Activated CD8-positive, alpha-beta T cell treated with anti-CD3 and anti-CD28 coated beads for 36 hours (primary cell): ENCODE data around the gene OOSP4B. TPM values are rescaled to one million over a fixed set of nuclear protein-coding genes. Genes with fewer than 3 reads are reported as not detected.

ENCODE experiments used
- ATAC-seq: fragments of 200-7000 bp; cut with Tn5 transposase; one replicate; pipeline ENCODE4 v1.10.0; 2021; ENCODE audit warnings: mild to moderate bottlenecking, moderate library complexity
- CTCF ChIA-PET: fragments of 350-600 bp; sonication (Branson Sonifier 250); formaldehyde crosslinking; loops from one replicate; lab custom pipeline; 2021; ENCODE audit warnings: antibody characterized with exemption; lab: Charles Lee
- POLR2A ChIA-PET: fragments of 350-600 bp; sonication (Branson Sonifier 250); formaldehyde crosslinking; loops from one replicate; lab custom pipeline; 2021; ENCODE audit warnings: antibody characterized with exemption; lab: Charles Lee
- DNase-seq: peaks from one replicate; pipeline ENCODE4 v3.0.0-alpha.2; 2020
- H3K27ac Mint-ChIP-seq: one replicate; pipeline ENCODE4 v1.8.0; 2021; ENCODE audit warnings: mild to moderate bottlenecking, mixed read lengths
- H3K27me3 Mint-ChIP-seq: one replicate; pipeline ENCODE4 v1.8.0; 2021; ENCODE audit warnings: mixed read lengths
- H3K36me3 Mint-ChIP-seq: one replicate; pipeline ENCODE4 v1.8.0; 2021; ENCODE audit warnings: low read depth, mixed read lengths
- H3K4me1 Mint-ChIP-seq: one replicate; pipeline ENCODE4 v1.8.0; 2021; ENCODE audit warnings: low read depth, mixed read lengths
- H3K4me3 Mint-ChIP-seq: one replicate; pipeline ENCODE4 v1.8.0; 2021; ENCODE audit warnings: mild to moderate bottlenecking, moderate library complexity, mixed read lengths
- H3K9me3 Mint-ChIP-seq: one replicate; pipeline ENCODE4 v1.8.0; 2021; ENCODE audit warnings: mixed read lengths
- CTCF ChIP-seq: fragments of 200-600 bp; IDR thresholded peaks from one replicate; pipeline ENCODE4 v1.8.0; 2022; ENCODE audit warnings: antibody characterized with exemption, mild to moderate bottlenecking
- intact Hi-C: fragments of 100-400 bp; cut with micrococcal nuclease; formaldehyde crosslinking; loops from one replicate; pipeline ENCODE4 v1.10.0; 2022
- total RNA-seq, 2 experiments: library from RNA; stranded (reverse); gene quantifications; one replicate each; pipeline ENCODE4 v1.2.3, GENCODE V29; 2021

The OOSP4B gene
- total RNA-seq, 2 experiments from 2014 or later = not detected

GRCh38 chr11:59992425-59992824, 24.6 kb upstream of the OOSP4B start:
- DNase-seq = no peak
- Mint-ChIP-seq H3K4me1 (no peaks in the 10 kb centered on the region), H3K27me3 (peaks cover 8% of the 10 kb centered on the region), H3K27ac (no peak overlapping the region), H3K9me3 (peaks cover 8% of the 10 kb centered on the region), H3K36me3 (no peaks in the 10 kb centered on the region), H3K4me3 (no peak overlapping the region)
- ChIA-PET CTCF (no interaction called here), POLR2A (no interaction called here)
- ATAC-seq = no peak
- intact Hi-C loops = no loop called here
- no peak for TF ChIP-seq CTCF

- Mint-ChIP-seq H3K9me3 (no peaks in the 10 kb centered on the region), H3K27me3 (peaks cover 16% of the 10 kb centered on the region), H3K4me1 (no peaks in the 10 kb centered on the region), H3K4me3 (no peak overlapping the region), H3K36me3 (no peaks in the 10 kb centered on the region), H3K27ac (no peak overlapping the region)
- ChIA-PET CTCF (no interaction called here), POLR2A (no interaction called here)
- ATAC-seq (no peak), DNase-seq (no peak)
- intact Hi-C loops = no loop called here
- no peak for TF ChIP-seq CTCF
Observed at GRCh38 chr11:59997800-59998199, 19.2 kb upstream of the OOSP4B start.

GRCh38 chr11:59999691-60000090, 17.3 kb upstream of the OOSP4B start:
- no peak for TF ChIP-seq CTCF
- H3K4me1 Mint-ChIP-seq = no peaks in the 10 kb centered on the region
- no peak overlapping the region for H3K4me3 Mint-ChIP-seq
- no peak overlapping the region for H3K27ac Mint-ChIP-seq
- POLR2A ChIA-PET = no interaction called here
- ATAC-seq (no peak), DNase-seq (no peak)
- no peaks in the 10 kb centered on the region for H3K9me3 Mint-ChIP-seq
- no peaks in the 10 kb centered on the region for H3K36me3 Mint-ChIP-seq
- H3K27me3 Mint-ChIP-seq = peaks cover 12% of the 10 kb centered on the region
- intact Hi-C loops = no loop called here
- CTCF ChIA-PET = no interaction called here

GRCh38 chr11:60003729-60004128, 13.3 kb upstream of the OOSP4B start:
- CTCF ChIA-PET = no interaction called here
- no peak for TF ChIP-seq CTCF
- Mint-ChIP-seq H3K27ac (no peak overlapping the region), H3K4me3 (no peak overlapping the region), H3K4me1 (no peaks in the 10 kb centered on the region), H3K36me3 (no peaks in the 10 kb centered on the region), H3K9me3 (no peaks in the 10 kb centered on the region), H3K27me3 (peaks cover 11% of the 10 kb centered on the region)
- DNase-seq (no peak), ATAC-seq (no peak)
- POLR2A ChIA-PET = no interaction called here
- intact Hi-C loops = no loop called here

GRCh38 chr11:60005360-60005759, 11.6 kb upstream of the OOSP4B start:
- no peak for TF ChIP-seq CTCF
- ATAC-seq (no peak), DNase-seq (no peak)
- H3K9me3 Mint-ChIP-seq = no peaks in the 10 kb centered on the region
- no peaks in the 10 kb centered on the region for H3K4me1 Mint-ChIP-seq
- intact Hi-C loops = no loop called here
- no peaks in the 10 kb centered on the region for H3K36me3 Mint-ChIP-seq
- peaks cover 13% of the 10 kb centered on the region for H3K27me3 Mint-ChIP-seq
- POLR2A ChIA-PET = no interaction called here
- H3K4me3 Mint-ChIP-seq = no peak overlapping the region
- CTCF ChIA-PET = no interaction called here
- H3K27ac Mint-ChIP-seq = no peak overlapping the region
